Measurements from ENCODE around the gene DYNAP. TPM values are rescaled to one million over a fixed set of nuclear protein-coding genes. Genes with fewer than 3 reads are reported as not detected.
A peak's percentile ranks its signal among the peaks of the same experiment; 100 is the strongest.

DYNAP gene
- total RNA-seq, 1 donor from 2014 or later: not detected

- H3K4me1 Mint-ChIP-seq (ENCODE audit: unreplicated experiment): no peaks in the 10 kb centered on the region
- H3K4me3 Mint-ChIP-seq: no peak overlapping the region
- no peak for DNase-seq (ENCODE audit: extremely low spot score, unreplicated experiment)
- peak; percentile 79 for TF ChIP-seq CTCF (conservative IDR thresholded peaks at IDR 0.05)
- H3K27ac Mint-ChIP-seq: no peak overlapping the region
- H3K27me3 Mint-ChIP-seq: peaks cover 3% of the 10 kb centered on the region
- H3K9me3 Mint-ChIP-seq: no peaks in the 10 kb centered on the region
- no peaks in the 10 kb centered on the region for H3K36me3 Mint-ChIP-seq
Measured at GRCh38 chr18:54558609-54559585, 32.1 kb upstream of the DYNAP start.

- no peak overlapping the region for H3K27ac Mint-ChIP-seq
- H3K36me3 Mint-ChIP-seq: no peaks in the 10 kb centered on the region
- no peak for TF ChIP-seq CTCF (conservative IDR thresholded peaks at IDR 0.05)
Measured at GRCh38 chr18:54561706-54562267, 29.3 kb upstream of the DYNAP start.

GRCh38 chr18:54580202-54580729, 10.8 kb upstream of the DYNAP start:
- Mint-ChIP-seq H3K4me3 (no peak overlapping the region), H3K27ac (no peak overlapping the region), H3K27me3 (no peaks in the 10 kb centered on the region), H3K4me1 (ENCODE audit: unreplicated experiment) (no peaks in the 10 kb centered on the region), H3K36me3 (no peaks in the 10 kb centered on the region), H3K9me3 (no peaks in the 10 kb centered on the region)
- DNase-seq (ENCODE audit: extremely low spot score, unreplicated experiment): no peak
- TF ChIP-seq CTCF (conservative IDR thresholded peaks at IDR 0.05): no peak

More at GRCh38 chr18:54561706-54562267, 29.3 kb upstream of the DYNAP start:
- peaks cover 3% of the 10 kb centered on the region for H3K27me3 Mint-ChIP-seq
- no peak for DNase-seq (ENCODE audit: extremely low spot score, unreplicated experiment)
- no peaks in the 10 kb centered on the region for H3K4me1 Mint-ChIP-seq (ENCODE audit: unreplicated experiment)
- no peaks in the 10 kb centered on the region for H3K9me3 Mint-ChIP-seq
- H3K4me3 Mint-ChIP-seq: no peak overlapping the region

- no peak for DNase-seq (ENCODE audit: extremely low spot score, unreplicated experiment)
- H3K4me1 Mint-ChIP-seq (ENCODE audit: unreplicated experiment): no peaks in the 10 kb centered on the region
- TF ChIP-seq CTCF (conservative IDR thresholded peaks at IDR 0.05): no peak
- H3K4me3 Mint-ChIP-seq: no peak overlapping the region
- H3K27ac Mint-ChIP-seq: no peak overlapping the region
- no peaks in the 10 kb centered on the region for H3K27me3 Mint-ChIP-seq
- no peaks in the 10 kb centered on the region for H3K36me3 Mint-ChIP-seq
- H3K9me3 Mint-ChIP-seq: no peaks in the 10 kb centered on the region
Measured at GRCh38 chr18:54584065-54584464, 7.0 kb upstream of the DYNAP start.

GRCh38 chr18:54585743-54586142, 5.3 kb upstream of the DYNAP start:
- no peaks in the 10 kb centered on the region for H3K9me3 Mint-ChIP-seq
- TF ChIP-seq CTCF (conservative IDR thresholded peaks at IDR 0.05): no peak
- DNase-seq (ENCODE audit: extremely low spot score, unreplicated experiment): no peak
- H3K27me3 Mint-ChIP-seq: no peaks in the 10 kb centered on the region
- no peak overlapping the region for H3K27ac Mint-ChIP-seq
- H3K4me3 Mint-ChIP-seq: no peak overlapping the region
- no peaks in the 10 kb centered on the region for H3K36me3 Mint-ChIP-seq
- no peaks in the 10 kb centered on the region for H3K4me1 Mint-ChIP-seq (ENCODE audit: unreplicated experiment)
